Mucosa of descending colon (tissue), 3 donors: ENCODE data around the gene TUBG1. TPM values are rescaled to one million over a fixed set of nuclear protein-coding genes. Genes with fewer than 3 reads are reported as not detected.
"Not testable (repeated sequence)": the region's sequence is repeated elsewhere in the genome, so short reads cannot be mapped to it uniquely, and the experiment has no call there.

ENCODE experiments used
- ATAC-seq: fragments of 200-7000 bp; cut with Tn5 transposase; one replicate; pipeline ENCODE4 v1.9.1; 2020; ENCODE audit warnings: mild to moderate bottlenecking, moderate library complexity
- DNase-seq, 3 donors: peaks; one replicate each; pipeline ENCODE4 v3.0.0-alpha.2; 2020
- H3K36me3 ChIP-seq: fragments of 200-600 bp; one replicate; pipeline ENCODE4 v1.8.0; 2021; ENCODE audit warnings: low read depth, mild to moderate bottlenecking
- H3K4me1 ChIP-seq: fragments of 200-600 bp; one replicate; pipeline ENCODE4 v1.8.0; 2021; ENCODE audit warnings: low read depth, mild to moderate bottlenecking
- H3K4me3 ChIP-seq: fragments of 200-600 bp; one replicate; pipeline ENCODE4 v1.8.0; 2021; ENCODE audit warnings: mild to moderate bottlenecking
- H3K9me3 ChIP-seq: fragments of 200-600 bp; one replicate; pipeline ENCODE4 v1.8.0; 2021; ENCODE audit warnings: mild to moderate bottlenecking
- CTCF ChIP-seq: fragments of 200-600 bp; IDR thresholded peaks from one replicate; pipeline ENCODE4 v1.8.0; 2022; ENCODE audit warnings: antibody characterized with exemption, mild to moderate bottlenecking
- intact Hi-C, 2 donors: fragments of 100-400 bp; cut with DNase I in 1 of 2; cut with micrococcal nuclease in 1 of 2; formaldehyde crosslinking; loops; one replicate each; pipeline versions ENCODE4 v1.11.0 to v1.11.1; 2022; cut with DNase I, micrococcal nuclease
- total RNA-seq, 3 donors: library from RNA; stranded (reverse); fragmentation: NEBNext Ultra II Directional in 2 of 3; extraction: Animal tissue kit (Norgen Biotek cat#: 25700) in 2 of 3; gene quantifications; one replicate each; pipeline versions ENCODE4 v1.2.1 to v1.2.4, GENCODE V29; 2021 to 2023
- donor health status: DM: no; HTN: no; CAD: no; lungs with moderate emphysema.
- donor health status: DM: no; HTN: no; CAD: no.
- donor health status: DM: no; HTN: yes; CAD: no.

The TUBG1 gene
- total RNA-seq, 3 donors from 2014 or later = 17.2 to 42.6 (median 40.9) TPM

GRCh38 chr17:42655528-42655927 lies 46.0 kb downstream of the TUBG1 start:
- Histone ChIP-seq H3K4me1 (peaks cover 4% of the 10 kb centered on the region), H3K4me3 (no peak overlapping the region), H3K9me3 (no peaks in the 10 kb centered on the region), H3K36me3 (no peaks in the 10 kb centered on the region)
- intact Hi-C loops = no loop called here
- ATAC-seq = no peak
- DNase-seq = no peak
- TF ChIP-seq CTCF = no peak

DNA sequence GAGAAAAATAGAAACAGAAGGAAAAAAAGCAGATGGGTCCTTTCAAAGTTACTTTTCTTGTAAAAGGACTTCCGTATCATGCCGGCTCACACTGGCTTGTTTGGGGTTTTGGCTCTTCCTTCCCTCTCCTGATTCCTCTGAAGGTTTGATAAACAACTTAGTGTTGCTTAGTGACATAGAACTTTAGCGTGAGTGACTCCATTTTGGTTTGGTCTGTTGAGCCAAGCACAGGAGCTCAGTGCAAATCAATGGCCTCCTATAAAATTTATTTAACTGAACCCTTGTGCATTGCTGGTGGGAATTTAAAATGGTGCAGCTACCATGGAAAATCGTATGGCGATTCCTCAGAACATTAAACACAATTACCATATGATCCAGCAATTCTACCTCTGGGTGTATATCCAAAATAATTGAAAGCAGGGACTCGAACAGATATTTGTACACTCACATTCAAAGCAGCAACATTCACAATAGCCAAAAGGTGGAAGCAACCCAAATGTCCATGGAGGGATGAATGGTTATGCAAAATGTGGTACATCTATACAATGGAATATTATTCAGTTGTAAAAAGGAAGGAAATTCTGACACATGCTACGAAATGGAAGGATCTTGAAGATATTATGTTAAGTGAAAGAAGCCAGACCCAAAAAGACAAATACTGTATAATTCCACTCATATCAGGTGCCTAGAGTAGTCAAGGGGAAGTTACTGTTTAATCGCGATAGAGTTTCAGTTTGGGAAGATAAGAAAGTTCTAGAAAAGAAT lies 48.5 kb downstream of the TUBG1 start:
- Histone ChIP-seq H3K4me3 (no peak overlapping the region), H3K36me3 (no peaks in the 10 kb centered on the region), H3K9me3 (no peaks in the 10 kb centered on the region), H3K4me1 (peaks cover 4% of the 10 kb centered on the region)
- TF ChIP-seq CTCF = no peak
- intact Hi-C loops = no loop called here
- DNase-seq (no peak), ATAC-seq (no peak)

DNA sequence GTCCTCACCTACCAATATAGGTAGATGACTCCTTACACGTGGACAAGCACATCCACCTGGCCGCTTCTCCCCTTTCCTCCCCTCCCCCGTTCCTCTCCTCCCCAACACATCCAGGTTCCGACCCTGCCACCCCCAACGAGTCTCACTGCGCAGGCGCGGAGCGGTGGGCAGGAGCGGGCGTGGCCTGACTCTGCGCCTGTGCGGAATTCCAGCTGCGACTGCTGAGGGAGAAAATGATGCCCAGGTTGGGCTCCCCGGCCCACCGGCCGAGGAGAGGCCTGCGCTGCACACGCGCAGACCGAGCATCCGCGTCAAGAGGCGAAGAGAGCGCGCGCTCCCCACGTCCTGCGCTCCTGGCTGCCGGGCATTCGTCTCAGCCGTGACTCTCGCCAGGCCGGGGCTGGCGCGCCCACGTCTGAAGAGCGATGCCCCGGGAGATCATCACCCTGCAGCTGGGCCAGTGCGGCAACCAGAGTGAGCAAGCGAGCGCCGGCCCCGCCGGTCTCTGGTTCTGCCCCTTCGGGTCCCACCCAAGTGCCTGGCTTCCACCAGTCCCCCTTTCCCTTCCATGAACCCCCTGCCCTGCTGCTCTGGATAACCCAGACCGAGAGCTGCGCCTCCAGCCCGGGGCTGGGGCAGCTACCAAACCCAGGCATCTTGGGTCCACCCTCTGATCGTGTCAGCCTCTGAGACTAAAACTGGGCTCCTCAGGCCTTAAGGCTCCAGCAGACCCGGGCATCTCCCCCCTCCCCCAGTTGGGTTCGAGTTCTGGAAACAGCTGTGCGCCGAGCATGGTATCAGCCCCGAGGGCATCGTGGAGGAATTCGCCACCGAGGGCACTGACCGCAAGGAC lies 49.8 kb downstream of the TUBG1 start, which contains the start of gene TUBG2:
TUBG2 (plus strand) TSS at position 206 of the 853 bp plus-strand sequence; CDS start at position 426, 220 bp downstream.
- no peaks in the 10 kb centered on the region for H3K36me3 ChIP-seq
- DNase-seq (peak; percentile 76 to 88 (median 86)), ATAC-seq (peak; percentile 82)
- TF ChIP-seq CTCF = no peak
- intact Hi-C loops = no loop called here
- no peaks in the 10 kb centered on the region for H3K9me3 ChIP-seq
- H3K4me3 ChIP-seq = peak within 1 kb of the TSS; percentile 35
- peaks cover 2% of the 10 kb centered on the region for H3K4me1 ChIP-seq

GRCh38 chr17:42659932-42660274 lies 50.4 kb downstream of the TUBG1 start:
- H3K9me3 ChIP-seq, DNase-seq, intact Hi-C loops, H3K36me3 ChIP-seq, H3K4me3 ChIP-seq, H3K4me1 ChIP-seq: not testable (repeated sequence)
- peak; percentile 34 for ATAC-seq

GRCh38 chr17:42660692-42661345 lies 51.3 kb downstream of the TUBG1 start:
- intact Hi-C loops = no loop called here
- TF ChIP-seq CTCF = no peak
- Histone ChIP-seq H3K4me3 (no peak overlapping the region), H3K4me1 (peaks cover 2% of the 10 kb centered on the region), H3K36me3 (no peaks in the 10 kb centered on the region), H3K9me3 (no peaks in the 10 kb centered on the region)
- ATAC-seq (peak; percentile 80), DNase-seq (no peak)

Other genes with a start within 250 kb of the TUBG1 start
- 100 to 1,000 TPM; 158 to 230 (median 227) TPM for gene STAT3, start 221.2 kb upstream of the TUBG1 start, total RNA-seq
- gene CAVIN1, start 186.4 kb upstream of the TUBG1 start, total RNA-seq = 100 to 1,000 TPM in 1 of 3 donors, 10 to 100 TPM in 2; 19.3 to 246 (median 52.4) TPM
- gene ATP6V0A1, start 150.8 kb upstream of the TUBG1 start, total RNA-seq = 100 to 1,000 TPM in 1 of 3 donors, 10 to 100 TPM in 2; 88.5 to 105 (median 95.6) TPM
- gene NAGLU, start 73.4 kb upstream of the TUBG1 start, total RNA-seq = 10 to 100 TPM; 28.9 to 51.8 (median 35.6) TPM
- 1 to 10 TPM; 1.5 to 2.5 (median 1.7) TPM for gene HSD17B1, start 56.8 kb upstream of the TUBG1 start, total RNA-seq
- 10 to 100 TPM; 74.5 to 98.7 (median 87.8) TPM for gene COASY, start 47.5 kb upstream of the TUBG1 start, total RNA-seq
- gene MLX, start 42.6 kb upstream of the TUBG1 start, total RNA-seq = 100 to 1,000 TPM in 2 of 3 donors, 10 to 100 TPM in 1; 69.6 to 110 (median 103) TPM
- gene PSMC3IP, start 32.0 kb upstream of the TUBG1 start, total RNA-seq = 1 to 10 TPM; 1.9 to 6.4 (median 3.1) TPM
- 10 to 100 TPM; 56.4 to 72.2 (median 67.1) TPM for gene RETREG3, start 309 bp upstream of the TUBG1 start, total RNA-seq
- gene TUBG2, start 49.6 kb downstream of the TUBG1 start, total RNA-seq = 10 to 100 TPM in 1 of 3 donors, 1 to 10 TPM in 2; 1.8 to 24.9 (median 6.1) TPM
- 10 to 100 TPM in 2 of 3 donors, 1 to 10 TPM in 1; 4.3 to 27.5 (median 10.4) TPM for gene PLEKHH3, start 67.3 kb downstream of the TUBG1 start, total RNA-seq
- 1 to 10 TPM in 2 of 3 donors, not detected in 1; 1.6 to 2.6 TPM for gene CCR10, start 72.2 kb downstream of the TUBG1 start, total RNA-seq
- gene CNTNAP1, start 72.8 kb downstream of the TUBG1 start, total RNA-seq = 10 to 100 TPM in 1 of 3 donors, 1 to 10 TPM in 2; 1.4 to 37.4 (median 7.1) TPM
- gene EZH1, start 135.4 kb downstream of the TUBG1 start, total RNA-seq = 10 to 100 TPM; 23.8 to 53.7 (median 31.7) TPM
- 10 to 100 TPM in 2 of 3 donors, 1 to 10 TPM in 1; 5.7 to 17.2 (median 10.3) TPM for gene RAMP2, start 151.5 kb downstream of the TUBG1 start, total RNA-seq
- 10 to 100 TPM; 45.6 to 85.6 (median 83.3) TPM for gene VPS25, start 163.8 kb downstream of the TUBG1 start, total RNA-seq
- 10 to 100 TPM; 17.5 to 55.8 (median 32.4) TPM for gene WNK4, start 170.9 kb downstream of the TUBG1 start, total RNA-seq
- 100 to 1,000 TPM in 2 of 3 donors, 10 to 100 TPM in 1; 92.7 to 151 (median 148) TPM for gene COA3, start 189.0 kb downstream of the TUBG1 start, total RNA-seq
- gene CNTD1, start 189.2 kb downstream of the TUBG1 start, total RNA-seq = 1 to 10 TPM in 2 of 3 donors, under 1 TPM in 1; 0.79 to 3.3 (median 1.2) TPM
- gene BECN1, start 214.6 kb downstream of the TUBG1 start, total RNA-seq = 100 to 1,000 TPM; 130 to 142 (median 137) TPM
- gene PSME3, start 223.7 kb downstream of the TUBG1 start, total RNA-seq = 100 to 1,000 TPM in 1 of 3 donors, 10 to 100 TPM in 2; 87.7 to 112 (median 91.8) TPM
- 1 to 10 TPM in 1 of 3 donors, under 1 TPM in 2; 0.92 to 2.1 (median 0.96) TPM for gene AOC2, start 234.9 kb downstream of the TUBG1 start, total RNA-seq
- gene AOC3, start 241.5 kb downstream of the TUBG1 start, total RNA-seq = 100 to 1,000 TPM in 1 of 3 donors, 10 to 100 TPM in 2; 10.6 to 175 (median 25.4) TPM